ENCODE results near the gene SCML2. TPM values are rescaled to one million over a fixed set of nuclear protein-coding genes. Genes with fewer than 3 reads are reported as not detected.
"Not testable (repeated sequence)": the region's sequence is repeated elsewhere in the genome, so short reads cannot be mapped to it uniquely, and the experiment has no call there.

SCML2 gene
- total and polyA plus RNA-seq, 2 of the 8 experiments (the other 6 are each of a cell fraction or from before 2014, with no cell fraction given) = 14.6 to 18.9 TPM

GRCh38 chrX:18229646-18230045 is 124.8 kb downstream of the SCML2 start:
- H4K8ac ChIP-seq (ENCODE audit: extremely low read depth, insufficient read depth, low read length); H2AFZ ChIP-seq (ENCODE audit: low read length); H3K27me3 ChIP-seq (replicated peaks in 1 of 4; ENCODE audit: control insufficient read depth in 3 of 4, extremely low read depth in 1 of 4, insufficient read depth in 3 of 4, low read length in 3 of 4); H4K5ac ChIP-seq (ENCODE audit: insufficient read length, low read depth, low read length); H3K23me2 ChIP-seq (ENCODE audit: low read depth, low read length); CTCF ChIA-PET (ENCODE audit: partially characterized antibody); H3K14ac ChIP-seq (ENCODE audit: insufficient read length); FAIRE-seq; H4K91ac ChIP-seq (replicated peaks; ENCODE audit: insufficient read length, low read length); H4K20me1 ChIP-seq (replicated peaks in 1 of 2; ENCODE audit: control insufficient read depth in 1 of 2, insufficient read depth in 2 of 2, low read length in 2 of 2); H2BK5ac ChIP-seq (ENCODE audit: low read depth, low read length); H3K27ac ChIP-seq (ENCODE audit: low read depth, low read length); H3K79me1 ChIP-seq (ENCODE audit: low read depth, low read length); H3K4me1 ChIP-seq (replicated peaks in 1 of 4; ENCODE audit: control insufficient read depth in 3 of 4, insufficient read depth in 4 of 4, low read length in 3 of 4); H3K18ac ChIP-seq (ENCODE audit: extremely low read depth, low read length); H3K4me3 ChIP-seq (ENCODE audit: extremely low read depth in 1 of 4, insufficient read depth in 2 of 4, low read depth in 3 of 4, low read length in 4 of 4); DNase-seq (ENCODE audit: low read depth in 1 of 2, low spot score in 2 of 2); POLR2A ChIA-PET (ENCODE audit: partially characterized antibody); H3K79me2 ChIP-seq (ENCODE audit: control insufficient read depth in 1 of 2, insufficient read depth in 2 of 2, low read length in 2 of 2); H2BK12ac ChIP-seq (ENCODE audit: low read depth, low read length); H2BK20ac ChIP-seq (ENCODE audit: low read length); H2BK15ac ChIP-seq (ENCODE audit: low read length); H3K36me3 ChIP-seq (ENCODE audit: control insufficient read depth in 2 of 4, insufficient read depth in 4 of 4, low read length in 3 of 4); H2AK5ac ChIP-seq (ENCODE audit: low read depth, low read length); H3K9ac ChIP-seq (replicated peaks in 1 of 4; ENCODE audit: extremely low read depth in 1 of 4, low read depth in 3 of 4, low read length in 3 of 4); H3K56ac ChIP-seq (replicated peaks; ENCODE audit: insufficient read length, low read depth, low read length); H3K4me2 ChIP-seq (ENCODE audit: insufficient read depth in 1 of 2, low read depth in 2 of 2, low read length in 2 of 2); H3K9me3 ChIP-seq (ENCODE audit: insufficient read depth in 2 of 2, low read depth in 1 of 2, low read length in 1 of 2); H3K4ac ChIP-seq (replicated peaks; ENCODE audit: insufficient read length, low read depth, low read length); H2BK120ac ChIP-seq (replicated peaks; ENCODE audit: low read depth, low read length); H3K23ac ChIP-seq (ENCODE audit: insufficient read length): not testable (repeated sequence)
- 84% methylated on average over 8 of the region's 21 CpGs; no CpG with 5 or more reads in 1 of the 2 experiments for WGBS, 2 experiments (ENCODE audit: extremely low coverage in 1 of 2, insufficient coverage in 1 of 2, insufficient read length in 1 of 2, insufficient replicate concordance in 2 of 2, low coverage in 1 of 2, low lambda C conversion rate in 2 of 2, missing lambda C conversion rate in 1 of 2)
